NCI-H2081 treated with DMSO at 0.1 percent for 48 hours (cell line): ENCODE measurements around the gene RPS14.

Experiments
- DNase-seq: peaks from one replicate; lab custom pipeline; 2025; lab: John Stamatoyannopoulos, UW

Gene RPS14

DNA sequence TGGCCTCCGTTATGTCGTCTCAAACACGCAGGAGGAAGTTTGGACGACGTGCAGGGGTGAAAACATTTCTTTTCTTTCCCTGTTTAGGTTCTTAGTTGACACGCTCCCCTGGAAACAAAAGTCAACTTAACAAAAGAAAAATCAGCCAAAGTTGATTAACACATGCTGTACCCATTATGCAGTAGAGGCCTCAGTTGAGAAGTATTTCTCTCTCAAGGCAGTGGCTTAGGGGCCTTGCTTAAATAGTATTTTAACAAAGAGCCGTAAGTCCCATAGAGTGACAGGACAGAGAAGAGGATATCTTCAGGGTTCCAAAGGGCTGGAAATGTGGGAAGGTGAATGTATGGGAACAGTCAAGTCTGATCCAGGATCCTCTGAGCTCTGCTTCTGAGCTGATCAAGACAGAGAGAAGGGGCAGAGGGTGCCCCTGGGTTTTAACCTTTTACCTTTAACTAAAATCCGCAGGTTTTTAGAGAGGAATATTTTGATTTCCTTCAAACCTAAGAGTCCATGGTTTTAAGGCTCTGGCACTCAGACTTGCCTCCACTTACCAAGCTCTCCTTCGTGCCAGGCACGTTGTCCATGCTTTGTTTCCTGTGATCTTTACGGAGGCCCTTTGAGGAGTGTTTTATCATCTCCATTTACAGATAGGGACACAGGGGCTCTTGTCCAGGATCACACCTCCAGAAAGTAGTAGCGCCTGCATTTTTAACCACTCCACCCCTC is 36.2 kb downstream of the RPS14 start:
- no peak for DNase-seq

- DNase-seq: no peak
Measured at GRCh38 chr5:150412319-150413175, 37.0 kb downstream of the RPS14 start, which contains the start of gene CD74. Gene CD74 (minus strand): TSS chr5:150412910. CDS start chr5:150412749, 161 bp downstream.

DNA sequence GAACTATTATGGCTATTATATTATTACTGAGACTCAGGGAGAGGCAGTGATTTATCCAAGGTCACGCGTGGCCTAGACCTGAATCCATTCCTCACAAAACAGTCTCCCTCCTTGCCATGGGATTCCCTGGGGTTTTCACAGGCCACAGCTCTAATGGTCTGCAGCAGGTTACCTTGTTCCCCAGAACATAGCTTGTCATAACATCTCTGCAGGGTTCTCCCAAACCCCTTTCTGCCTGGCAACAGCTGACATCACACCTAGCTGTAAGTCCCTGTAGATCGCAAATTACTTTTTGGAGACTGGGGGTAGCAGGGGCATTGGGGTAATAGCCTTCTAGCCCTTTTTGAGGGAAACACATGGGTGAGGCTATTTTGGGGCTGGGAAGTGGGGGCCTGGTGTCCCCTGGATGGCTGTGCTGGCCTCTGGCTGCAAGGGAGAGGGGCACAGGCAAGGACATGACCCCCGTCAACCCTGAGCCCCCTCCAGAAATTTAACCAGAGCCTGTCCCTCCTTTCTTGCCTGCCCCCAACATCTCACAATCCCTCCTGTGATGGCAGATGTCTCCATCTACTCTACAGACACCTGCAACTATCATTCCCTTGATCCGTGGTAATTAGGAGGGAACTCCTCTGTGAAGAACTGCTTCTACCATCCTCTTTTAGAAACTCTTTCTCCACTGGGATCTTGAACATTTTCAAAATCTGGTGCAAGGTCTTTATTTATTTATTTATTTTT is 38.1 kb downstream of the RPS14 start:
- DNase-seq: no peak

GRCh38 chr5:150410524-150411244 is 38.9 kb downstream of the RPS14 start:
- DNase-seq: peak; percentile 19

- DNase-seq: peak; percentile 60
Measured at GRCh38 chr5:150409638-150410523, 39.7 kb downstream of the RPS14 start.

GRCh38 chr5:150408231-150408943 is 41.2 kb downstream of the RPS14 start:
- no peak for DNase-seq

- DNase-seq: no peak
Measured at GRCh38 chr5:150407096-150407720, 42.3 kb downstream of the RPS14 start.

DNA sequence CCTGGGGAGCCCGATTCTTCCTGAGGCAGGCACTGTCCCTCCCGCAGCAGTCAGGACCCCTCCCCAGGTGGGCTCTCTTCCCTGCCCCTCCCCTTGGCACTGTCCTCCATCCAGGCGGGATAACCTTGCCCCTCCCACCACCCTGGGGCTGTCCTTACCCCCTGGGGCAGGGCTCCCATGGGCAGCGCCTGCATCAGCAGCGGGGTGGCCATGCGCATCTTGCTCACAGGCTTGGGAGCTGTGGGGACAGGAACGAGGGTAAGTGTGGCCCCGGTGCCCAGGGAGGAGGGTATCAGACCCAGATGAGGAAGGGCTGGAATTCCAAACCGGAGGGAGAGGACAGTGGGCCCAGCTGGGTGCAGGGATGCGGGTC is 42.8 kb downstream of the RPS14 start:
- no peak for DNase-seq

GRCh38 chr5:150406103-150406722 is 43.3 kb downstream of the RPS14 start:
- no peak for DNase-seq

- DNase-seq: no peak
Measured at GRCh38 chr5:150404941-150405816, 44.4 kb downstream of the RPS14 start.

DNA sequence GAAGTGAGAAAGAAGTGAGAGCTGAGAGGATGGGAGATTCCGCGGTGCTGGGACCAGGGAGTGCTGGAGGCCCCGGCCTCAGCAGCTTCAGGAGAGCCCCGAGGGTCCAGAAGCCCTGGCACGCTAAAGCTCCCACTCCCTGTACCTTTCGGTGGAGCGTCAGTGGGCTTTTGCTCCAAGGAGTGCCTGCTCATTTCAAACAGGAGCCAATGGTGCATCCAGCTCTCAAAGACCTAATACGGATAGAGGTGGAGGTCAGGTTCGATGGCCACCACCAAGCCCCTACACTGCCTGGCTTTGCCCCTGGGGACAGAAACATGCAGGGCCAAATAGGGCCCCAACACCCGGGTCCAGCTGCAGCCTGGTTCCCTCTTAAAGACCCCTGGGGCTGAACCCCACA is 45.0 kb downstream of the RPS14 start:
- DNase-seq: no peak

DNA sequence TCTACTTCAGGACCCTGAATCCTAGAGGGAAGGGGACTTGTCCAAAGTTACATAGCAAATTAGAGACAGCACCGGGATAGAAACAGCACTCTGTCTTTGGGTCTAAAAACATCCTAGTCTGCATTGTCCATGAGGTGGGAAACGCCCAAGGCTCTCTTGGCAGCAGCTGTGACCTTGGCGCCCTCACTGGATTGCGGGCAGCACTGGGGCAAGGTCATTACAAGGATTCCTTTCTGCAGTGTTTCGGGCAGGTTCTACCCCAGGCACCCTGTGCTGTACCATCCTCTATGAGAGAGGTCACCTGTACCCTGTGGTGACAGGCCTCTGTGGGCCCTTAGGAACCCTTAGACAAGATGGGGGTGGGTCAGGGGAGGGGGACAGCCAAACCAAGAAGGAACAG is 45.4 kb downstream of the RPS14 start:
- DNase-seq: no peak

DNA sequence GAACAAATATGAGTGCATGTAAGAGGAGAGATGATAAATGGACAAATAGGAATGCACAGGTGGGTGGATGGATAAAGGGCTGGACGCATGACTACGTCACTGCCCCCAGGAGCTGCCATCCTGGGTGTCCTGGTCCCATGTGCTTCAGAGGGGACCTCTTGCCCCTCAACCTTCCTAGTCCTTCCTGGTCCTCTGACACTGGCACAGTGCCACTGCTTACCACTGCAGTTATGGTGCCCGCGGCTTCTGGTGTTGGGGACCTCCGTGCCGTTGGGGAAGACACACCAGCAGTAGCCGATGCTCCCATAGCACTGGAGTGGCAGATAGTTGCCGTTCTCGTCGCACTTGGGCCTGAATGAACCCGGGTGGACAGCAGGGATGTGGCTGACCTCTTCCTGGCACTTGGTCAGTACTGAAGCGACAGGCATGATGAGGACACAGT is 46.6 kb downstream of the RPS14 start:
- no peak for DNase-seq

DNA sequence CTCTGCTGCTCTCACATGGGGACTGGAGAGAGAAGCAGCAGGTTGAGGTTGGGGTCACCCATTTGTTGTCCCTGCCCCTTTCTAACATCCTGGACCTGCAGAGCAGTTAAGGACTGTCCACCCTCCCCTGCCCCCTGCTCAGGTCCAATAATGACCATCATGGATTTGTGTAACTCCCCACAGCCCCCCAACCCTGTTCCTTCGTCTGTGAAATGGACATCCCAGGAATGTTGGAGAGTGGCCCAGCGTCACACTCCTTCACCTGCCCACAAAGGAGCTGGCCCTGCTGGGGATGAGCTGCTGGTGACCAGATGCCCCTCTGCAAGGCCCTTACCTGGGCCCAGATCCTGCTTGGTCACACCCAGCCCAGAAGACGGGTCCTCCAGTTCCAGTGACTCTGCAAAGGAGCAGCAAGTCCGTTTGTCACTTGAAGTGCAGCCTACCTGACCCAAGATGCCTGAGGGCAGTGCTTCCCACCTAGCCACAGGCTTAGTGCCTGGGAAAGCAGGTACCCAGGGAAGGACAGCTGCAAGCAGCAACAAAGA is 47.2 kb downstream of the RPS14 start:
- no peak for DNase-seq

- no peak for DNase-seq
Measured at GRCh38 chr5:150401376-150402228, 47.9 kb downstream of the RPS14 start.

GRCh38 chr5:150401076-150401375 is 48.5 kb downstream of the RPS14 start:
- DNase-seq: no peak
